BLaER1 (cell line): ENCODE measurements around the gene KCNRG.

Source experiments
- H3K27ac ChIP-seq: shearing (Covaris generic); formaldehyde crosslinking; 2 replicates; pipeline ENCODE4 v1.8.1; 2022
- H3K27me3 ChIP-seq: shearing (Covaris generic); formaldehyde crosslinking; 2 replicates; pipeline ENCODE4 v1.8.1; 2022
- H3K36me3 ChIP-seq: shearing (Covaris generic); formaldehyde crosslinking; 2 replicates; pipeline ENCODE4 v1.8.1; 2022
- H3K4me1 ChIP-seq: shearing (Covaris generic); formaldehyde crosslinking; 2 replicates; pipeline ENCODE4 v1.8.1; 2022
- H3K4me2 ChIP-seq: shearing (Covaris generic); formaldehyde crosslinking; 2 replicates; pipeline ENCODE4 v1.8.1; 2022
- H3K4me3 ChIP-seq: shearing (Covaris generic); formaldehyde crosslinking; 2 replicates; pipeline ENCODE4 v1.8.1; 2022
- H3K9ac ChIP-seq: shearing (Covaris generic); formaldehyde crosslinking; 2 replicates; pipeline ENCODE4 v1.8.1; 2022
- H3K9me3 ChIP-seq: shearing (Covaris generic); formaldehyde crosslinking; 2 replicates; pipeline ENCODE4 v1.8.1; 2022
- H4K20me1 ChIP-seq: shearing (Covaris generic); formaldehyde crosslinking; 2 replicates; pipeline ENCODE4 v1.8.1; 2022
- Cebpa-rat ChIP-seq: shearing (Covaris generic); IDR thresholded peaks from 2 replicates; pipeline ENCODE4 v1.8.1; 2022

KCNRG gene

GRCh38 chr13:50006426-50007135, 8.7 kb upstream of the KCNRG start:
- H3K9me3 ChIP-seq: 0 out of 2 replicates have a peak, but pooled peaks cover 6% of the 10 kb centered on the region
- H4K20me1 ChIP-seq: peaks cover 99% of the 10 kb centered on the region
- no peak overlapping the region for H3K4me2 ChIP-seq
- H3K27me3 ChIP-seq: no peaks in the 10 kb centered on the region
- TF ChIP-seq Cebpa-rat: no peak
- H3K36me3 ChIP-seq: peaks cover 94% of the 10 kb centered on the region
- no peak overlapping the region for H3K27ac ChIP-seq
- H3K4me1 ChIP-seq: peaks cover 30% of the 10 kb centered on the region
- no peak overlapping the region for H3K4me3 ChIP-seq
- no peak overlapping the region for H3K9ac ChIP-seq

GRCh38 chr13:50011461-50011860, 3.8 kb upstream of the KCNRG start:
- H4K20me1 ChIP-seq: peaks cover 95% of the 10 kb centered on the region
- H3K4me1 ChIP-seq: 0 out of 2 replicates have a peak, but pooled peaks cover under 1% of the 10 kb centered on the region
- H3K9ac ChIP-seq: no peak overlapping the region
- no peak overlapping the region for H3K27ac ChIP-seq
- peaks cover 88% of the 10 kb centered on the region for H3K36me3 ChIP-seq
- H3K4me3 ChIP-seq: no peak overlapping the region
- no peaks in the 10 kb centered on the region for H3K9me3 ChIP-seq
- no peak overlapping the region for H3K4me2 ChIP-seq
- no peak for TF ChIP-seq Cebpa-rat
- H3K27me3 ChIP-seq: no peaks in the 10 kb centered on the region

- Histone ChIP-seq H3K9me3 (no peaks in the 10 kb centered on the region), H3K27ac (no peak overlapping the region), H3K36me3 (peaks cover 81% of the 10 kb centered on the region), H3K4me3 (no peak overlapping the region), H3K9ac (no peak overlapping the region), H3K4me1 (no peaks in the 10 kb centered on the region), H3K27me3 (no peaks in the 10 kb centered on the region), H4K20me1 (peaks cover 91% of the 10 kb centered on the region), H3K4me2 (no peak overlapping the region)
- TF ChIP-seq Cebpa-rat: no peak
Measured at GRCh38 chr13:50012396-50013169, 2.7 kb upstream of the KCNRG start.

- H3K4me3 ChIP-seq: no peak overlapping the region
- no peak overlapping the region for H3K4me2 ChIP-seq
- H3K9me3 ChIP-seq: no peaks in the 10 kb centered on the region
- no peak overlapping the region for H3K9ac ChIP-seq
- peaks cover 85% of the 10 kb centered on the region for H4K20me1 ChIP-seq
- no peak for TF ChIP-seq Cebpa-rat
- H3K36me3 ChIP-seq: peaks cover 74% of the 10 kb centered on the region
- no peaks in the 10 kb centered on the region for H3K4me1 ChIP-seq
- H3K27ac ChIP-seq: no peak overlapping the region
- no peaks in the 10 kb centered on the region for H3K27me3 ChIP-seq
Measured at GRCh38 chr13:50014386-50014785, 858 bp upstream of the KCNRG start.

- no peak for TF ChIP-seq Cebpa-rat
- Histone ChIP-seq H3K27me3 (no peaks in the 10 kb centered on the region), H3K9ac (no peak overlapping the region), H3K27ac (no peak overlapping the region), H3K4me3 (no peak overlapping the region), H3K36me3 (peaks cover 74% of the 10 kb centered on the region), H3K4me2 (no peak overlapping the region), H3K4me1 (no peaks in the 10 kb centered on the region), H4K20me1 (peaks cover 72% of the 10 kb centered on the region), H3K9me3 (no peaks in the 10 kb centered on the region)
Measured at GRCh38 chr13:50015750-50016149, 506 bp downstream of the KCNRG start.

- H4K20me1 ChIP-seq: peaks cover 65% of the 10 kb centered on the region
- no peak overlapping the region for H3K9ac ChIP-seq
- peaks cover 74% of the 10 kb centered on the region for H3K36me3 ChIP-seq
- no peak overlapping the region for H3K27ac ChIP-seq
- H3K27me3 ChIP-seq: no peaks in the 10 kb centered on the region
- no peak overlapping the region for H3K4me3 ChIP-seq
- no peaks in the 10 kb centered on the region for H3K4me1 ChIP-seq
- no peak overlapping the region for H3K4me2 ChIP-seq
- H3K9me3 ChIP-seq: no peaks in the 10 kb centered on the region
- TF ChIP-seq Cebpa-rat: no peak
Measured at GRCh38 chr13:50016444-50016843, 1.2 kb downstream of the KCNRG start.

- Histone ChIP-seq H4K20me1 (peaks cover 51% of the 10 kb centered on the region), H3K4me3 (no peak overlapping the region), H3K4me1 (no peaks in the 10 kb centered on the region), H3K27ac (no peak overlapping the region), H3K4me2 (no peak overlapping the region), H3K27me3 (no peaks in the 10 kb centered on the region), H3K9ac (no peak overlapping the region), H3K9me3 (no peaks in the 10 kb centered on the region), H3K36me3 (peaks cover 74% of the 10 kb centered on the region)
- TF ChIP-seq Cebpa-rat: no peak
Measured at GRCh38 chr13:50017819-50018218, 2.6 kb downstream of the KCNRG start.

- TF ChIP-seq Cebpa-rat: no peak
- peaks cover 82% of the 10 kb centered on the region for H3K36me3 ChIP-seq
- no peaks in the 10 kb centered on the region for H3K9me3 ChIP-seq
- H3K4me3 ChIP-seq: no peak overlapping the region
- H3K4me2 ChIP-seq: no peak overlapping the region
- H3K9ac ChIP-seq: no peak overlapping the region
- H3K27ac ChIP-seq: no peak overlapping the region
- no peaks in the 10 kb centered on the region for H3K4me1 ChIP-seq
- H3K27me3 ChIP-seq: no peaks in the 10 kb centered on the region
- H4K20me1 ChIP-seq: no peaks in the 10 kb centered on the region
Measured at GRCh38 chr13:50025436-50025835, 10.2 kb downstream of the KCNRG start.

- no peaks in the 10 kb centered on the region for H4K20me1 ChIP-seq
- no peak for TF ChIP-seq Cebpa-rat
- no peak overlapping the region for H3K27ac ChIP-seq
- no peaks in the 10 kb centered on the region for H3K4me1 ChIP-seq
- H3K9me3 ChIP-seq: no peaks in the 10 kb centered on the region
- H3K4me2 ChIP-seq: no peak overlapping the region
- peaks cover 67% of the 10 kb centered on the region for H3K36me3 ChIP-seq
- no peaks in the 10 kb centered on the region for H3K27me3 ChIP-seq
- H3K4me3 ChIP-seq: no peak overlapping the region
- H3K9ac ChIP-seq: no peak overlapping the region
Measured at GRCh38 chr13:50026788-50027473, 11.7 kb downstream of the KCNRG start.

- H3K9ac ChIP-seq: no peak overlapping the region
- no peaks in the 10 kb centered on the region for H3K4me1 ChIP-seq
- no peak for TF ChIP-seq Cebpa-rat
- H3K9me3 ChIP-seq: no peaks in the 10 kb centered on the region
- H3K27ac ChIP-seq: no peak overlapping the region
- peaks cover 34% of the 10 kb centered on the region for H3K36me3 ChIP-seq
- no peak overlapping the region for H3K4me2 ChIP-seq
- no peaks in the 10 kb centered on the region for H3K27me3 ChIP-seq
- H4K20me1 ChIP-seq: no peaks in the 10 kb centered on the region
- H3K4me3 ChIP-seq: no peak overlapping the region
Measured at GRCh38 chr13:50030315-50030714, 15.1 kb downstream of the KCNRG start.
